Measurements from ENCODE around the gene PSME3.

- TF ChIP-seq, protein P1, sequence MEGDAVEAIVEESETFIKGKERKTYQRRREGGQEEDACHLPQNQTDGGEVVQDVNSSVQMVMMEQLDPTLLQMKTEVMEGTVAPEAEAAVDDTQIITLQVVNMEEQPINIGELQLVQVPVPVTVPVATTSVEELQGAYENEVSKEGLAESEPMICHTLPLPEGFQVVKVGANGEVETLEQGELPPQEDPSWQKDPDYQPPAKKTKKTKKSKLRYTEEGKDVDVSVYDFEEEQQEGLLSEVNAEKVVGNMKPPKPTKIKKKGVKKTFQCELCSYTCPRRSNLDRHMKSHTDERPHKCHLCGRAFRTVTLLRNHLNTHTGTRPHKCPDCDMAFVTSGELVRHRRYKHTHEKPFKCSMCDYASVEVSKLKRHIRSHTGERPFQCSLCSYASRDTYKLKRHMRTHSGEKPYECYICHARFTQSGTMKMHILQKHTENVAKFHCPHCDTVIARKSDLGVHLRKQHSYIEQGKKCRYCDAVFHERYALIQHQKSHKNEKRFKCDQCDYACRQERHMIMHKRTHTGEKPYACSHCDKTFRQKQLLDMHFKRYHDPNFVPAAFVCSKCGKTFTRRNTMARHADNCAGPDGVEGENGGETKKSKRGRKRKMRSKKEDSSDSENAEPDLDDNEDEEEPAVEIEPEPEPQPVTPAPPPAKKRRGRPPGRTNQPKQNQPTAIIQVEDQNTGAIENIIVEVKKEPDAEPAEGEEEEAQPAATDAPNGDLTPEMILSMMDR (IDR thresholded peaks at IDR 0.05; ENCODE audit: poor library complexity) = no peak
- no peak for TF ChIP-seq EZH2phosphoT487 (IDR thresholded peaks at IDR 0.05; ENCODE audit: low read depth, severe bottlenecking, unreplicated experiment)
These were observed 5.7 kb upstream of the PSME3 start for GRCh38 chr17:42827472-42827871.
